ENCODE measurements around the gene HS3ST4. TPM values are rescaled to one million over a fixed set of nuclear protein-coding genes. Genes with fewer than 3 reads are reported as not detected.

HS3ST4 gene
- total RNA-seq, 4 donors from 2014 or later: 0.15 to 4.6 (median 0.37) TPM

DNA sequence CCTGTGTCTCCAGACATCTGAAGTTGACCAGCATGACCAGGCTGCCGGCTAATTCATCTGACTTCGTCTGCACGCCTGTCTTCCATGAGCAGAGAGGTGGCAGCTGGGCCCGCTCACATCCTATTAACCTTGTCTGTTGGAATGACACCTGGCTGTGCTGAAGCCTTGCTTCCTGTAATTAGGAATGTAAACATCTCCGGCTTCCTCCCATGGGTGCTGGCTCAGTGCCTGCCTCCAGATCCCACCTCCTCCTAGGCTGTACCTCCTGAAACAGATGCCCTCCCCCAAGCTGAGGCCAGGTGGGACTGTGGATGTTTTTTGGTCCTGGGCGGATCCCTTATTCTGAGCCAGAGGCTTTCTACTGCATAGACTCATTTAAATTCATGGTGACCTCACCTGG is 296.3 kb downstream of the HS3ST4 start:
- H3K4me1 ChIP-seq: no peaks in the 10 kb centered on the region
- intact Hi-C loops (cut with DNase I): no loop called here
- H3K36me3 ChIP-seq: no peaks in the 10 kb centered on the region
- no peaks in the 10 kb centered on the region for H3K9me3 ChIP-seq
- no peak overlapping the region for H3K27ac ChIP-seq
- H3K27me3 ChIP-seq: no peaks in the 10 kb centered on the region
- WGBS, 2 donors: 61 to 68% methylated on average over 4 to 5 of the region's 6 CpGs
- no peak overlapping the region for H3K4me3 ChIP-seq
- no peak for TF ChIP-seq POLR2A (IDR thresholded peaks at IDR 0.05)
- TF ChIP-seq, protein P1, sequence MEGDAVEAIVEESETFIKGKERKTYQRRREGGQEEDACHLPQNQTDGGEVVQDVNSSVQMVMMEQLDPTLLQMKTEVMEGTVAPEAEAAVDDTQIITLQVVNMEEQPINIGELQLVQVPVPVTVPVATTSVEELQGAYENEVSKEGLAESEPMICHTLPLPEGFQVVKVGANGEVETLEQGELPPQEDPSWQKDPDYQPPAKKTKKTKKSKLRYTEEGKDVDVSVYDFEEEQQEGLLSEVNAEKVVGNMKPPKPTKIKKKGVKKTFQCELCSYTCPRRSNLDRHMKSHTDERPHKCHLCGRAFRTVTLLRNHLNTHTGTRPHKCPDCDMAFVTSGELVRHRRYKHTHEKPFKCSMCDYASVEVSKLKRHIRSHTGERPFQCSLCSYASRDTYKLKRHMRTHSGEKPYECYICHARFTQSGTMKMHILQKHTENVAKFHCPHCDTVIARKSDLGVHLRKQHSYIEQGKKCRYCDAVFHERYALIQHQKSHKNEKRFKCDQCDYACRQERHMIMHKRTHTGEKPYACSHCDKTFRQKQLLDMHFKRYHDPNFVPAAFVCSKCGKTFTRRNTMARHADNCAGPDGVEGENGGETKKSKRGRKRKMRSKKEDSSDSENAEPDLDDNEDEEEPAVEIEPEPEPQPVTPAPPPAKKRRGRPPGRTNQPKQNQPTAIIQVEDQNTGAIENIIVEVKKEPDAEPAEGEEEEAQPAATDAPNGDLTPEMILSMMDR (IDR thresholded peaks at IDR 0.05): no peak
- DNase-seq: no peak

DNA sequence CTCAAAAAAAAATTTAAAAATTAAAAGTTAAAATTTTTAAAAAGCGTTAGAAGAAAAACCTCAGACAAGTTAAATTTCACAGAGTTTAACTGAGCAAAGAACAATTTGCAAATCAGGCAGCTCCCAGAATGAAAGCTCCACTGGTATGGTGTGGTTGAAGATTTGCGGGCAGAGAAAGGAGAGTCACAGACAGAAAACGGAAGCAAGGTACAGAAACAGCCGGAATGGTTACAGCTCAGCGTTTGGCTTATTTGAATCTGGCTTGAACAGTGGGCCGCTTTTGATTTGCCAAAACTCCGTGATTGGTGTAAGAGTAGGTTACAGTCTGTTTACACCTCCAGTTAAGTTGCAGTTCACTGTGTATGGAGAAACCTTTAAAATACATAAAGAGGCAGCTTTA is 297.1 kb downstream of the HS3ST4 start:
- Histone ChIP-seq H3K36me3 (no peaks in the 10 kb centered on the region), H3K4me1 (no peaks in the 10 kb centered on the region), H3K9me3 (no peaks in the 10 kb centered on the region), H3K27ac (no peak overlapping the region), H3K4me3 (no peak overlapping the region), H3K27me3 (no peaks in the 10 kb centered on the region)
- intact Hi-C loops (cut with DNase I): no loop called here
- TF ChIP-seq POLR2A (IDR thresholded peaks at IDR 0.05): no peak
- TF ChIP-seq, protein P1 (IDR thresholded peaks at IDR 0.05): no peak
- DNase-seq: no peak
- WGBS, 2 donors: 71 to 74% methylated on average over 7 of the region's 7 CpGs

DNA sequence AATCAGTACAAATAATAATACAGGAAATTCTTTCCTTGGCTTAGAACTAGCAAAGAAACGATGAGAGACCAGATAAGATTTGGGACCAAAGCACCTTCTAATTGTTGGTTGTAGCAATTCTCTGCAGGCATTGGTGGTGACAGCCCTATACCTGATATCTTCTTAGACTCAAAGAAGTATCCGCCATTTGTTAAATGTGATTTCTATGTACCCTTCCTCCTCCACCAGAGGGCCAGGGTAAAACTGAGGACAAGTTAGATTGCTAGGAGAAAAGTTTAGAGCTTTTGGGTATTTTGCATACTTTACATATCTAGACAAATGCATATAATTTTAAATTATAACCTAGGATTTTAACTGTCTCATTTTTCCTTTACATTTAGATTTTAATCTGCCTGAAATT is 304.3 kb downstream of the HS3ST4 start:
- intact Hi-C loops (cut with DNase I): no loop called here
- TF ChIP-seq, protein P1 (IDR thresholded peaks at IDR 0.05): no peak
- TF ChIP-seq POLR2A (IDR thresholded peaks at IDR 0.05): no peak
- no peak overlapping the region for H3K27ac ChIP-seq

DNA sequence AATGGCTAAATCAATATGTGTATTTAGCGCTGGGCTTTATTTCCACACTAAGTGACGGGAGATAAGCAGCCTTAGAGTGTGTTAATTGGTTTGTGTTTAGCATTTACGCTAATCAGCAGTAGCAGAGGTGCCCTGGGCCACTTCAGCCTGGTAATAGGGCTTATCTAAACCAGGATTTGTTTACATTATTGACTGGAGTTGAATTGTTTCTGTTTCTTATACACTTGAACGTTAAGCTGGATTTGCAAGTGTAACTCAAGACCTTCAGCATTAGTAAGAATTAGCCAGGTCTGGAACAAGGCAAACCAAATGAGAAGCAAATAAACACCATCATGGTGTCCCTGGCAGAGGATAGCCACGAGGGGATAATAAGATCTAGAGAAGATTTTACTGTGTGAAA is 313.6 kb downstream of the HS3ST4 start:
- H3K9me3 ChIP-seq: peaks cover 0 to 22% (median 4%) of the 10 kb centered on the region in 3 donors
- 36 to 52% methylated on average over 5 of the region's 5 CpGs for WGBS, 2 donors

More for the DNA sequence above, 304.3 kb downstream of the HS3ST4 start:
- DNase-seq: no peak
- H3K9me3 ChIP-seq: no peaks in the 10 kb centered on the region
- H3K4me3 ChIP-seq: no peak overlapping the region
- H3K27me3 ChIP-seq: no peaks in the 10 kb centered on the region
- 55 to 71% methylated on average over 2 of the region's 2 CpGs for WGBS, 2 donors
- H3K36me3 ChIP-seq: no peaks in the 10 kb centered on the region
- H3K4me1 ChIP-seq: no peaks in the 10 kb centered on the region

DNA sequence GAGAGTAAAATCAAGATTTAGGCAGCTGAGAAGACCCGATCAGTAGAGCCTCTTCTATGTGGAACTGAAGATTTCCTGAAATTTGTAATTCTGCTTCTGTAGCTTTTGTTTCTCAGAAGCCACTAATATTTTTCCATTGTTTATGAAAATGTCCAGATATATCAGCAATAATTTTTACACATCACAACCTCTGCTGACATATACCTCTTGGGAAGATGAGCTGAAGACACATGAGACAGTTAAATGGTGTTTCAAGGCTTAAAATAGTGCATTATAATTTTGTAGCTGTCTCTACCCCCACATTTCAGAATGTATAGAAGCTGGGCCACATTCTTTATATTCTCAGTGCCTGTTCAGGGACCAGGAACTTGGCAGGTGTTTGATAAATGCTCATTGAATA is 320.6 kb downstream of the HS3ST4 start:
- 74 to 76% methylated on average over 1 of the region's 1 CpG for WGBS, 2 donors
- intact Hi-C loops (cut with DNase I): no loop called here

More for the DNA sequence above, 313.6 kb downstream of the HS3ST4 start:
- Histone ChIP-seq H3K36me3 (no peaks in the 10 kb centered on the region), H3K4me3 (no peak overlapping the region), H3K27ac (no peak overlapping the region), H3K27me3 (peaks cover 0 to 3% (median 0%) of the 10 kb centered on the region in 4 donors), H3K4me1 (no peaks in the 10 kb centered on the region)
- no peak for DNase-seq
- intact Hi-C loops (cut with DNase I): no loop called here
- no peak for TF ChIP-seq POLR2A (IDR thresholded peaks at IDR 0.05)
- TF ChIP-seq, protein P1 (IDR thresholded peaks at IDR 0.05): no peak

More for the DNA sequence above, 320.6 kb downstream of the HS3ST4 start:
- H3K4me1 ChIP-seq: no peaks in the 10 kb centered on the region
- H3K9me3 ChIP-seq: peaks cover 0 to 5% (median 0%) of the 10 kb centered on the region in 3 donors
- no peak overlapping the region for H3K4me3 ChIP-seq
- H3K36me3 ChIP-seq: no peaks in the 10 kb centered on the region
- no peak for TF ChIP-seq POLR2A (IDR thresholded peaks at IDR 0.05)
- TF ChIP-seq, protein P1 (IDR thresholded peaks at IDR 0.05): no peak
- DNase-seq: no peak
- H3K27me3 ChIP-seq: no peaks in the 10 kb centered on the region
- no peak overlapping the region for H3K27ac ChIP-seq

All from esophagus squamous epithelium (tissue), 5 donors.